HepG2 (cell line): ENCODE data around the gene FZD8. TPM values are rescaled to one million over a fixed set of nuclear protein-coding genes. Genes with fewer than 3 reads are reported as not detected.

Source experiments
- ATF4 ChIP-seq, 2 experiments: fragments of 450-650 bp in 1 of 2; sonication (generic) in 1 of 2; formaldehyde crosslinking; IDR thresholded peaks; 2 replicates each; pipeline versions ENCODE4 v1.5.0 to v1.8.0; 2020 to 2022; ENCODE audit warnings: mild to moderate bottlenecking in 1 of 2, missing genetic modification reagents in 1 of 2
- CAMTA2 ChIP-seq: sonication (generic); formaldehyde crosslinking; IDR thresholded peaks from 2 replicates; pipeline ENCODE4 v1.4.0; 2020; ENCODE audit warnings: mild to moderate bottlenecking, missing genetic modification reagents, borderline replicate concordance
- EEA1 ChIP-seq: sonication (generic); formaldehyde crosslinking; IDR thresholded peaks from 2 replicates; pipeline ENCODE4 v1.5.1; 2020; ENCODE audit warnings: mild to moderate bottlenecking, missing genetic modification reagents, borderline replicate concordance
- GMEB2 ChIP-seq: IDR thresholded peaks from 2 replicates; pipeline ENCODE4 v1.6.1; 2016; ENCODE audit warnings: missing biosample characterization, missing genetic modification reagents, low read depth
- LBX2 ChIP-seq: sonication (generic); formaldehyde crosslinking; IDR thresholded peaks from 2 replicates; pipeline ENCODE4 v1.5.0; 2020; ENCODE audit warnings: missing genetic modification reagents, mild to moderate bottlenecking, borderline replicate concordance
- RORA ChIP-seq: sonication (generic); formaldehyde crosslinking; IDR thresholded peaks from 2 replicates; pipeline ENCODE4 v1.5.0; 2020; ENCODE audit warnings: mild to moderate bottlenecking, missing genetic modification reagents, moderate library complexity
- TMF1 ChIP-seq: sonication (generic); formaldehyde crosslinking; IDR thresholded peaks from 2 replicates; pipeline ENCODE4 v1.8.1; 2022; ENCODE audit warnings: low read depth, missing genetic modification reagents
- ZBTB40 ChIP-seq, 2 experiments: fragments of 450-650 bp in 1 of 2; sonication (generic) in 1 of 2; formaldehyde crosslinking in 1 of 2; IDR thresholded peaks; 2 replicates each; pipeline versions ENCODE4 v1.6.1 to v1.8.0; 2016 to 2022; ENCODE audit warnings: antibody characterized with exemption in 1 of 2, mild to moderate bottlenecking in 1 of 2, missing genetic modification reagents in 1 of 2
- ZNF687 ChIP-seq: sonication (generic); formaldehyde crosslinking; IDR thresholded peaks from 2 replicates; pipeline ENCODE4 v1.5.1; 2020; ENCODE audit warnings: mild to moderate bottlenecking, missing genetic modification reagents, moderate library complexity
- ZNF816 ChIP-seq: sonication (generic); formaldehyde crosslinking; IDR thresholded peaks from 2 replicates; pipeline ENCODE4 v1.8.0; 2022; ENCODE audit warnings: missing genetic modification reagents, mild to moderate bottlenecking, borderline replicate concordance
- polyA plus RNA-seq, 8 experiments: library from polyadenylated mRNA; depleted of rRNA in 3 of 8; stranded (reverse) in 7 of 8; unstranded in 1 of 8; fragments of >200 nt; fragmentation: Illumina TruSeq in 4 of 8; extraction: Trizol in 4 of 8; gene quantifications; 2 replicates each; pipeline versions ENCODE4 v1.2.1 to v1.2.3, GENCODE V29; 2011 to 2016; ENCODE audit warnings: low read depth in 4 of 8, missing spikeins in 1 of 8, mixed read lengths in 1 of 8; ENCODE audit not compliant: insufficient read depth in 1 of 8
- total RNA-seq, 5 experiments: library from RNA; depleted of rRNA; stranded (reverse); fragments of >200 nt; fragmentation: Illumina TruSeq; extraction: Trizol; gene quantifications; 2 replicates each; pipeline ENCODE4 v1.2.3, GENCODE V29; 2016; ENCODE audit warnings: low read depth in 1 of 5

Gene FZD8
- total and polyA plus RNA-seq, 2 of the 13 experiments (the other 11 are each of a cell fraction or from before 2014, with no cell fraction given) = 0.05 to 0.07 TPM

GRCh38 chr10:35640951-35641675, 983 bp downstream of the FZD8 start (continued):
- TF ChIP-seq ZBTB40 (IDR thresholded peaks at IDR 0.05) (no peak), ZBTB40 (CRISPR knock-in tag; IDR thresholded peaks at IDR 0.05) (peak; percentile 45; the same call in 1 of the 2 replicates), EEA1 (no peak), LBX2 (CRISPR knock-in tag) (peak; percentile 37; the same call in 1 of the 2 replicates), ATF4 (CRISPR knock-in tag; IDR thresholded peaks at IDR 0.05) (no peak), CAMTA2 (CRISPR knock-in tag) (0 out of 2 replicates have a peak, but pooled peaks have one; percentile 48), TMF1 (CRISPR knock-in tag) (peak; percentile 71; the same call in 1 of the 2 replicates), RORA (CRISPR knock-in tag) (no peak), GMEB2 (CRISPR knock-in tag) (no peak), ZNF687 (peak; percentile 73), ZNF816 (CRISPR knock-in tag) (no peak)
